ENCODE data around the gene MPDZ. TPM values are rescaled to one million over a fixed set of nuclear protein-coding genes. Genes with fewer than 3 reads are reported as not detected.

MPDZ gene
- total RNA-seq, 1 experiment from 2014 or later = 0.12 TPM

DNA sequence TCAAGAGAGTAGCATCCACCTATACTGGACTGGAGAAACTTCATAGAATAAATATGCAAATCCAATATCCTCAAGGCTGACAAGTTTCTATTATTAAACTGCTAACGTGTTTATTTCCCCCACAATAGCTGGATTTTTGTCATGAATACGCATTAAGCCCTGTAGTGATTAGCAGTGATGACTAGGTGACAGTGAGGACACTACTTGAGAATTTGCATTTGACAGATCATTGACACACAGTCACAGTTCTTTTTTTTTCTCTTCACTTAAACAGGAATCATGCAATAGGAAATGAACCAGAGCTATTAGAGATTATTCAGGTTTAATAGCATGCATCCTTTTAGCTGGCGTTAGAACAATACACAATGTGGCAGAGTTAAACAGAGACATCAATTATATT lies 35.3 kb downstream of the MPDZ start:
- DNase-seq (ENCODE audit: low read depth, low spot score) (no peak), ATAC-seq (no peak)
- H3K36me3 ChIP-seq (ENCODE audit: control insufficient read depth in 1 of 2, insufficient read depth in 2 of 2, low read length in 2 of 2) = no peaks in the 10 kb centered on the region
- no peak overlapping the region for H3K9ac ChIP-seq (ENCODE audit: low read length)
- no peaks in the 10 kb centered on the region for H3K4me1 ChIP-seq (ENCODE audit: control insufficient read depth in 1 of 2, insufficient read depth in 2 of 2, low read length in 2 of 2)
- CTCF ChIA-PET = no interaction called here
- H2AFZ ChIP-seq (ENCODE audit: low read depth, low read length, poor library complexity, severe bottlenecking) = no peak overlapping the region
- H3K27ac ChIP-seq (ENCODE audit: low read depth, low read length) = no peak overlapping the region
- 0 out of 2 replicates have a peak, but pooled peaks cover 4% of the 10 kb centered on the region for H3K27me3 ChIP-seq (ENCODE audit: insufficient read depth, low read length)
- no peak overlapping the region for H3K4me2 ChIP-seq (ENCODE audit: low read length)
- POLR2A ChIA-PET = no interaction called here
- H3K9me2 ChIP-seq (ENCODE audit: insufficient read depth) = no peaks in the 10 kb centered on the region
- no peak overlapping the region for H3K4me3 ChIP-seq (replicated peaks in 1 of 2; ENCODE audit: low read depth in 1 of 2, low read length in 2 of 2)
- H3K9me3 ChIP-seq (ENCODE audit: control insufficient read depth in 1 of 2, insufficient read depth in 1 of 2, low read depth in 1 of 2, low read length in 2 of 2) = no peaks in the 10 kb centered on the region
- H4K20me1 ChIP-seq (ENCODE audit: insufficient read depth) = no peaks in the 10 kb centered on the region
- RAD21 ChIA-PET (ENCODE audit: low non-redundant PET in 1 of 2, low total read pairs in 2 of 2, uncharacterized antibody in 2 of 2, unreplicated experiment in 2 of 2) = no interaction called here
- BruUV-seq (replicated peaks) = no TSS peak
- TF ChIP-seq, protein P1, sequence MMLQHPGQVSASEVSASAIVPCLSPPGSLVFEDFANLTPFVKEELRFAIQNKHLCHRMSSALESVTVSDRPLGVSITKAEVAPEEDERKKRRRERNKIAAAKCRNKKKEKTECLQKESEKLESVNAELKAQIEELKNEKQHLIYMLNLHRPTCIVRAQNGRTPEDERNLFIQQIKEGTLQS (IDR thresholded peaks at IDR 0.05) = no peak
- TF ChIP-seq SP1 (IDR thresholded peaks at IDR 0.05; ENCODE audit: low read depth) = no peak
- no peak for TF ChIP-seq FOSL1 (IDR thresholded peaks at IDR 0.05; ENCODE audit: low read depth)
- no peak for TF ChIP-seq ZNF274 (IDR thresholded peaks at IDR 0.05; ENCODE audit: low read depth, low read length)
- no peak for TF ChIP-seq ZFX (IDR thresholded peaks at IDR 0.05)
- no peak for TF ChIP-seq SRF (IDR thresholded peaks at IDR 0.05; ENCODE audit: low read depth)
- TF ChIP-seq CEBPB (IDR thresholded peaks at IDR 0.05; ENCODE audit: low read depth) = no peak
- TF ChIP-seq, protein P2, sequence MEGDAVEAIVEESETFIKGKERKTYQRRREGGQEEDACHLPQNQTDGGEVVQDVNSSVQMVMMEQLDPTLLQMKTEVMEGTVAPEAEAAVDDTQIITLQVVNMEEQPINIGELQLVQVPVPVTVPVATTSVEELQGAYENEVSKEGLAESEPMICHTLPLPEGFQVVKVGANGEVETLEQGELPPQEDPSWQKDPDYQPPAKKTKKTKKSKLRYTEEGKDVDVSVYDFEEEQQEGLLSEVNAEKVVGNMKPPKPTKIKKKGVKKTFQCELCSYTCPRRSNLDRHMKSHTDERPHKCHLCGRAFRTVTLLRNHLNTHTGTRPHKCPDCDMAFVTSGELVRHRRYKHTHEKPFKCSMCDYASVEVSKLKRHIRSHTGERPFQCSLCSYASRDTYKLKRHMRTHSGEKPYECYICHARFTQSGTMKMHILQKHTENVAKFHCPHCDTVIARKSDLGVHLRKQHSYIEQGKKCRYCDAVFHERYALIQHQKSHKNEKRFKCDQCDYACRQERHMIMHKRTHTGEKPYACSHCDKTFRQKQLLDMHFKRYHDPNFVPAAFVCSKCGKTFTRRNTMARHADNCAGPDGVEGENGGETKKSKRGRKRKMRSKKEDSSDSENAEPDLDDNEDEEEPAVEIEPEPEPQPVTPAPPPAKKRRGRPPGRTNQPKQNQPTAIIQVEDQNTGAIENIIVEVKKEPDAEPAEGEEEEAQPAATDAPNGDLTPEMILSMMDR (IDR thresholded peaks at IDR 0.05 in 2 of 3, conservative IDR thresholded peaks at IDR 0.05 in 1 of 3; ENCODE audit: borderline replicate concordance in 1 of 3, insufficient read depth in 1 of 3, low read depth in 2 of 3, low read length in 2 of 3) = no peak
- TF ChIP-seq EZH2phosphoT487 (IDR thresholded peaks at IDR 0.05; ENCODE audit: borderline replicate concordance) = no peak
- TF ChIP-seq REST (IDR thresholded peaks at IDR 0.05; ENCODE audit: low read depth) = no peak
- no peak for TF ChIP-seq EZH2 (IDR thresholded peaks at IDR 0.05)
- TF ChIP-seq YY1 (IDR thresholded peaks at IDR 0.05; ENCODE audit: extremely low read depth, insufficient replicate concordance, low read depth, low read length) = no peak
- TF ChIP-seq ZBTB33 (IDR thresholded peaks at IDR 0.05; ENCODE audit: extremely low read depth, insufficient replicate concordance, low read length) = no peak
- no peak for TF ChIP-seq JUND (IDR thresholded peaks at IDR 0.05)
- no peak for TF ChIP-seq EGR1 (IDR thresholded peaks at IDR 0.05; ENCODE audit: low read depth)
- TF ChIP-seq POLR2AphosphoS5 (IDR thresholded peaks at IDR 0.05; ENCODE audit: low read depth, low read length) = no peak
- no peak for TF ChIP-seq TCF7L2 (IDR thresholded peaks at IDR 0.05; ENCODE audit: borderline replicate concordance, extremely low read depth, insufficient read depth, insufficient read length)
- intact Hi-C loops (cut with micrococcal nuclease) = no loop called here
- no peaks in the 10 kb centered on the region for H3K79me2 ChIP-seq (ENCODE audit: insufficient read depth, low read length)

Data from HCT116 (cell line).